Upper lobe of left lung (tissue), 6 donors: Measurements from ENCODE around the gene CYTL1. TPM values are rescaled to one million over a fixed set of nuclear protein-coding genes. Genes with fewer than 3 reads are reported as not detected.

Experiments used
- ATAC-seq, 2 donors: fragments of 200-7000 bp; cut with Tn5 transposase; one replicate each; pipeline ENCODE4 v1.9.1; 2022; ENCODE audit warnings: mild to moderate bottlenecking in 2 of 2, moderate library complexity in 2 of 2; ENCODE audit not compliant: low FRiP score in 2 of 2
- DNase-seq, 2 donors: peaks; one replicate each; pipeline ENCODE4 v3.0.0-alpha.2; 2019 to 2020
- H3K27ac ChIP-seq, 4 donors: fragments of 200-600 bp; sonication (generic); one replicate each; pipeline ENCODE4 v1.5.1; 2016 to 2019
- H3K27me3 ChIP-seq, 4 donors: fragments of 200-600 bp; sonication (generic); one replicate each; pipeline ENCODE4 v1.5.1; 2017 to 2019
- H3K36me3 ChIP-seq, 4 donors: fragments of 200-600 bp; sonication (generic); one replicate each; pipeline ENCODE4 v1.5.1; 2016 to 2019
- H3K4me1 ChIP-seq, 4 donors: fragments of 200-600 bp; sonication (generic); one replicate each; pipeline ENCODE4 v1.5.1; 2018 to 2019
- H3K4me3 ChIP-seq, 4 donors: fragments of 200-600 bp; sonication (generic); one replicate each; pipeline ENCODE4 v1.5.1; 2017 to 2019; ENCODE audit warnings: mild to moderate bottlenecking in 2 of 4, moderate library complexity in 1 of 4
- H3K9me3 ChIP-seq, 4 donors: fragments of 200-600 bp; sonication (generic); one replicate each; pipeline ENCODE4 v1.5.1; 2018 to 2019
- EP300 ChIP-seq, 4 donors: sonication (generic); formaldehyde crosslinking; IDR thresholded peaks; one replicate each; pipeline ENCODE4 v1.5.1; 2017; ENCODE audit warnings: antibody characterized with exemption in 4 of 4, control low read depth in 2 of 4
- POLR2A ChIP-seq, 4 donors: fragments of 450-650 bp; IDR thresholded peaks; one replicate each; pipeline ENCODE4 v1.5.1; 2016 to 2017; ENCODE audit warnings: antibody characterized with exemption in 4 of 4, mild to moderate bottlenecking in 2 of 4
- POLR2AphosphoS5 ChIP-seq, 2 donors: sonication (generic); formaldehyde crosslinking; IDR thresholded peaks; one replicate each; pipeline ENCODE4 v1.5.1; 2017; ENCODE audit warnings: antibody characterized with exemption in 2 of 2
- WGBS, 2 donors: methylation state at CpG; one replicate each; pipeline ENCODE4 v1.1.5; 2017 to 2018; 5-methylcytosine and 5-hydroxymethylcytosine counted together
- total RNA-seq, 6 donors: library from RNA; depleted of rRNA in 4 of 6; stranded (reverse); fragments of >200 nt in 4 of 6; gene quantifications; one replicate each; pipeline versions ENCODE4 v1.1.0 to v1.2.1, GENCODE V29; 2016 to 2021
- TF ChIP-seq, protein P1 (sequence below), 6 experiments: fragments of 450-650 bp in 4 of 6; fragments of 200-600 bp in 2 of 6; sonication (generic) in 2 of 6; IDR thresholded peaks; one replicate each; pipeline ENCODE4 v1.5.1; 2016 to 2019; ENCODE audit warnings: antibody characterized with exemption in 6 of 6
- donor health status: DM: no; HTN: no; CAD: no; lungs with moderate emphysema.
- donor health status: DM: no; HTN: yes; CAD: no; lungs with severe emphysema.

Gene CYTL1
- total RNA-seq, 6 donors from 2014 or later, result 0.61 to 3.1 (median 0.97) TPM; not detected in 3

DNA sequence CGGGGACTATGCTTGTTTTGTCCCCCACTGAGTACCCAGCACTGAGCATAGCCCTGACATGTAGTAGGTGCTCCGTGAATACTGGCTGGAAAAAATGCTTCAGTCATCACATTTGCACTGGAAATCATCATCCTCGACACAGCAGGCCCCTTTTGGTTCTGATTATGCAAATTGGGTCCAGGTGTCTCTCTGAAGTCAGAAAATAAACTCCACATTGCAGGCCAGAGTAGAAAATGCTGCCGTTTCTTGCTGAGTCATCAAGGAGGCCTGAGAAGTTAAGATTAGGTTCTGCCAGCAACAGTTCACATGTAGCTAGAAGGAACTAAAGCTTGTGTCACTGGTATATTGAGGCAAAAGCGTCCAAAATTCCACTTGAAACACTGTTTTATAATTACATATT lies 17.0 kb upstream of the CYTL1 start:
- DNase-seq (no peak), ATAC-seq (no peak)
- WGBS, 2 donors, result 37 to 42% methylated on average over 4 to 5 of the region's 5 CpGs
- Histone ChIP-seq H3K36me3 (no peaks in the 10 kb centered on the region), H3K27ac (no peak overlapping the region), H3K4me1 (peaks cover 14 to 24% (median 15%) of the 10 kb centered on the region in 4 donors), H3K27me3 (no peaks in the 10 kb centered on the region), H3K9me3 (no peaks in the 10 kb centered on the region), H3K4me3 (no peak overlapping the region)
- no peak for TF ChIP-seq POLR2A (IDR thresholded peaks at IDR 0.05)
- no peak for TF ChIP-seq EP300 (IDR thresholded peaks at IDR 0.05)
- TF ChIP-seq POLR2AphosphoS5 (IDR thresholded peaks at IDR 0.05), result no peak
- TF ChIP-seq, protein P1, sequence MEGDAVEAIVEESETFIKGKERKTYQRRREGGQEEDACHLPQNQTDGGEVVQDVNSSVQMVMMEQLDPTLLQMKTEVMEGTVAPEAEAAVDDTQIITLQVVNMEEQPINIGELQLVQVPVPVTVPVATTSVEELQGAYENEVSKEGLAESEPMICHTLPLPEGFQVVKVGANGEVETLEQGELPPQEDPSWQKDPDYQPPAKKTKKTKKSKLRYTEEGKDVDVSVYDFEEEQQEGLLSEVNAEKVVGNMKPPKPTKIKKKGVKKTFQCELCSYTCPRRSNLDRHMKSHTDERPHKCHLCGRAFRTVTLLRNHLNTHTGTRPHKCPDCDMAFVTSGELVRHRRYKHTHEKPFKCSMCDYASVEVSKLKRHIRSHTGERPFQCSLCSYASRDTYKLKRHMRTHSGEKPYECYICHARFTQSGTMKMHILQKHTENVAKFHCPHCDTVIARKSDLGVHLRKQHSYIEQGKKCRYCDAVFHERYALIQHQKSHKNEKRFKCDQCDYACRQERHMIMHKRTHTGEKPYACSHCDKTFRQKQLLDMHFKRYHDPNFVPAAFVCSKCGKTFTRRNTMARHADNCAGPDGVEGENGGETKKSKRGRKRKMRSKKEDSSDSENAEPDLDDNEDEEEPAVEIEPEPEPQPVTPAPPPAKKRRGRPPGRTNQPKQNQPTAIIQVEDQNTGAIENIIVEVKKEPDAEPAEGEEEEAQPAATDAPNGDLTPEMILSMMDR (IDR thresholded peaks at IDR 0.05), result no peak

DNA sequence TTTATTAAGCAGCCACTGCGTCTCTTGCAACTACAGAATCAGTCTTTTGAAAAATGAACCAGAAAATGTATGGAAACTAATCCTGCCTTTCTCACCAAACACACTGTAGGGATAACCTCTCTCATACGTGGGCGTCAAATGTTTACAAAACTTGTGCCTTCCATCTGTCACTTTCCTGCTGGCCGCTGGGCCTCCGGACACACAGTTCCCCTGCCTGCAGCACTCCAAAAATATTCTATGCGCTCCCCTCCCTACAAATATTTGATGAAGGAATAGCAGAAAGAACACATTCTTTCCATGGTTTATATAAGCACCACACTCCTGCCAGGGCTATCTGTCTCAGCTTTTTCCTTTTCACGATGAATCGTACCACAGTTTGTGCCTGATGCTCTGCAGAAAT lies 14.9 kb upstream of the CYTL1 start:
- no peak for TF ChIP-seq POLR2A (IDR thresholded peaks at IDR 0.05)
- TF ChIP-seq, protein P1 (IDR thresholded peaks at IDR 0.05), result no peak
- no peak for TF ChIP-seq EP300 (IDR thresholded peaks at IDR 0.05)
- TF ChIP-seq POLR2AphosphoS5 (IDR thresholded peaks at IDR 0.05), result no peak
- no peak overlapping the region for H3K27ac ChIP-seq
- WGBS, 2 donors, result 37 to 46% methylated on average over 8 of the region's 8 CpGs
- no peaks in the 10 kb centered on the region for H3K27me3 ChIP-seq
- ATAC-seq (no peak), DNase-seq (no peak)
- H3K36me3 ChIP-seq, result no peaks in the 10 kb centered on the region
- H3K9me3 ChIP-seq, result no peaks in the 10 kb centered on the region
- no peak overlapping the region for H3K4me3 ChIP-seq
- H3K4me1 ChIP-seq, result peaks cover 14 to 24% (median 15%) of the 10 kb centered on the region in 4 donors

DNA sequence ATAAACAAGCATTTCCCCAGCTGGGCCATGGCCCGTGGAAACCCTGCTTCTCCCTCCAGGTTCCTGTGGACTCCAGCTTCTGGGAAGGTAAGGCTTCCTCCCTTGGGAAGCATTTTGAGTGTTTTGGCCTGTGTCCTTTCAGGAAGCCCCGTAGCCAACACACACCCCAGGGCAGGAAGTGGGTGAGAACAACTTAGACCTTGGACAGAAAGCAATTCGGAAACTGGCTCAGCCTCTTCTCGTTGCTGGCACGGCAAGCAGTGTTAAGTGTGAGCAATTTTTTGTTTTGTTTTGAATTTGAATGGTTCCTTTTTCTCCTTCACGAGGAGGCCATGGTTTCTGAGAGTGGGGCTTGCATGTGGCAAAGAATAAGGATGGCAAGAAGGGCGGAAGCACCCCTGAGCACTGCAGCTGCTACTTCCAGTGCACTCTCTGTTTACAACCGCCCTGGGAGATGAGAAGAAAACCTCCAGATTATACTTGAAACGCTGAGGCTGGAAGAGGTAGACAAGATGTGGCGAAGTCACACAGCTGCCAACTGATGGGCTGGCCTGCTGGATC lies 14.1 kb upstream of the CYTL1 start:
- Histone ChIP-seq H3K9me3 (no peaks in the 10 kb centered on the region), H3K4me3 (no peak overlapping the region), H3K27ac (peak overlapping the region in 2 of 4 donors; percentile 20 to 33), H3K27me3 (no peaks in the 10 kb centered on the region), H3K36me3 (no peaks in the 10 kb centered on the region), H3K4me1 (peaks cover 12 to 24% (median 14%) of the 10 kb centered on the region in 4 donors)
- TF ChIP-seq POLR2A (IDR thresholded peaks at IDR 0.05), result no peak
- TF ChIP-seq, protein P1 (IDR thresholded peaks at IDR 0.05), result no peak
- TF ChIP-seq POLR2AphosphoS5 (IDR thresholded peaks at IDR 0.05), result no peak
- no peak for TF ChIP-seq EP300 (IDR thresholded peaks at IDR 0.05)
- WGBS, 2 donors, result 26 to 27% methylated on average over 9 to 10 of the region's 10 CpGs
- no peak for DNase-seq
- ATAC-seq, result peak; percentile 28 to 33

DNA sequence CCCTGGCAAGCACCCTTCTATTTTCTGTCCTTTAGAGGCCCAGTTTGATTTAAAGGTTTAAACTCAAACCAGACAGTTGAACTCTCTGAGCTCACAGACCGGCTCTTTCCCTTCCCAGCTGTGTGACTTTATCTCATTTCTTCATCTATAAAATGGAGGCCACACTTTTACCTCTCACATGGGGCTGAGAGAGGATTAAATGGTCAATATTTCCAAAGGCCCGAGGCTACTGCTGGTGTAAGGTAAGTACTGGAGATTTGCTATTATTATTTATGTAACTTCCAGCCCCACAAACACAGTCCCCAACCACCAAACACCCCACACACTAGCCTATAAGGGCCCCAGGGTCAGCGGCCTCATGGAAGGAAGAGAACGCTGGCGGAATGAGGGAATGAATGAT lies 13.6 kb upstream of the CYTL1 start:
- no peak for ATAC-seq
- TF ChIP-seq EP300 (IDR thresholded peaks at IDR 0.05) (no peak), POLR2AphosphoS5 (IDR thresholded peaks at IDR 0.05) (no peak)
- TF ChIP-seq, protein P1 (IDR thresholded peaks at IDR 0.05), result no peak
- H3K9me3 ChIP-seq, result no peaks in the 10 kb centered on the region
- H3K36me3 ChIP-seq, result no peaks in the 10 kb centered on the region
- H3K4me3 ChIP-seq, result no peak overlapping the region
- 54 to 74% methylated on average over 5 of the region's 5 CpGs for WGBS, 2 donors
- no peaks in the 10 kb centered on the region for H3K27me3 ChIP-seq
- peaks cover 12 to 23% (median 14%) of the 10 kb centered on the region in 4 donors for H3K4me1 ChIP-seq
- DNase-seq, result no peak
- H3K27ac ChIP-seq, result peak overlapping the region in 1 of 4 donors; percentile 20

DNA sequence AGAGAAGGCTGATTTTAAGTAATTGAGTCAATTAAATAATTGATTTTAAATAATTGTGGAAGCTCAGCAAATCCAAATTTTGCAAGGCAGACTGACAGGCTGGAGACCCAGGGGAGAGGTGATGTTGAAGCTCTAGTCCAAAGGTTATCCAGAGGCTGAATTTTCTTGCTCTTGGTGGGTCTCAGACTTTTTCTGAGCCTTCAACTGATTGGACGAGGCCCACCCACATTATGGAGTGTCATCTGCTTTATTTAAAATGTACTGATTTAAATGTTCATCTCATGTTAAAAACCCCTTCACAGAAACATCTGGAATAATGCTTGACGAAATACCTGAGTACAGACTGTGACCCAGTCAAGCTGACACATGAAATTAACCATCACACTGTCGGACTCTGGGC lies 11.7 kb upstream of the CYTL1 start:
- ATAC-seq (no peak), DNase-seq (no peak)
- Histone ChIP-seq H3K4me3 (no peak overlapping the region), H3K27ac (no peak overlapping the region), H3K27me3 (no peaks in the 10 kb centered on the region), H3K36me3 (no peaks in the 10 kb centered on the region), H3K9me3 (no peaks in the 10 kb centered on the region), H3K4me1 (peaks cover 10 to 19% (median 13%) of the 10 kb centered on the region in 4 donors)
- WGBS, 2 donors, result 87 to 92% methylated on average over 3 of the region's 3 CpGs
- no peak for TF ChIP-seq EP300 (IDR thresholded peaks at IDR 0.05)
- TF ChIP-seq POLR2AphosphoS5 (IDR thresholded peaks at IDR 0.05), result no peak
- TF ChIP-seq, protein P1 (IDR thresholded peaks at IDR 0.05), result no peak
- no peak for TF ChIP-seq POLR2A (IDR thresholded peaks at IDR 0.05)
